NCI-H226 (cell line): ENCODE results near the gene CCDC116.
"Not testable (repeated sequence)": the region's sequence is repeated elsewhere in the genome, so short reads cannot be mapped to it uniquely, and the experiment has no call there.

Experiments used
- DNase-seq: peaks from one replicate; pipeline ENCODE4 v3.0.0-alpha.2; 2015

The CCDC116 gene

DNA sequence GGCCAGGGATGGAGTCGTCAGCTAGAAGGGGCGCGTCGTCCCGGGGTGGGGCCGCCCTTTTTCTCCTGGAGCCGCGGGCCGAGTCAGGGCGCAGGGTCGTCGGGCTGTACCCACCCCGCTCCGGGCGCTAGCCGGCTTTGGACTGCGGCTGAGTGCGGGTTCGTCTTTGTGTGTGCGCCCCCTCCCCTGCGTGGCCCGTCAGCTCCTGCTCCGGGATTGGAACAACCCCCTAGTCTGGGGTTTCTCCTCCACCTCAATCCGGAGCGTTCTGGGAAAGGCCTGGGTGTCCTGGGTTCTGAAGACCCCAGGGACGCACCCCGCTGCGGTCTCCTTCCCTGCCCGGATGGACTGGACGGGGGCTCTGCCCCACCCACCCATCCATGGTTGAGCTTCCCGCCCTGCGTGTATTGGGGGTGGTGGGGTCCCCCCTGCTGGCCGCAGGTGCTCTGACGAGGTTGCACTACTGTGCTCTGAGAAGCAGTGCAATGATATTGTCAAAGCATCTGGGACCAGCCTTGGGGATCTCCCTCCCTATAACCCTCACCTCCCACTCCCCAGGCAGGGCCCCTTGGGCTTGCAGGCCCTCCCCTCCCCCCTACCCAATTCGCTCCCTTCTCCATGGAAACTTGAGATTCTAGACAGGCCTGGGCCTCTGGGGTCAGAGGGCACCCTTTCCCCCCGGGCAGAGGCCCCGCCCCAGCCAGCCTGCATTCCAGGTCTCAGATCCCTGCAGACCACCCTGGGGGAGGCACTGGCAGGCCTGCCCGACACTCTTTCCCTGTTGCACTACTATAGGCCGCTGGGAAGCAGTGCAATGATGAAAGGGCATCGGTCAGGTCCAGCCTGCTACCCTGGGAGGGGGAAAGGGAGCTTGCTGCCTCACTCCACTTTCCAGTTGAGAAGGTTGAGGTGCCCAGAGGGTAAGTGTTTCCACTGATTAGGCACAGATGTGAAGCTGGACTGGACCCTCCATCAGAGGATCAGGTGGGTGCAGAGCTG, 20.3 kb downstream of the CCDC116 start:
- DNase-seq: no peak

DNA sequence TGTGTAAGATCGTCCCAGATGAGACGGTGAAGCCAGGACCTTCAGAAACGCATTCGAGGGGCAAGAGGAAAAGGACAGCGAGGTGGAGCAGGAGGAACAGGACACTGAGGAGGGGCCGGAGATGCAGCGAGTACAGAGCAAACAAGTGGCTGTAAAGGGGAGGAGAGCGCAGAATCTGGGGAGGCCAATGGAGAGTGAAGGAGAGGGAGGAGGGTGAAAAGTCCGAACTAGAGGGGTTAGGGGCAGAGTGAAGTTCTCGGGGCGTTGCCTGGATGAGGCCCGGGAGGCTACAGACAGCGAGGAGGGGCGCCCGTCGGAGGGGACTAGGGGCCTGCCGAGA, 24.4 kb downstream of the CCDC116 start:
- no peak for DNase-seq

- no peak for DNase-seq
Observed at GRCh38 chr22:21657360-21658032, 24.9 kb downstream of the CCDC116 start.

GRCh38 chr22:21659864-21660525, 27.4 kb downstream of the CCDC116 start:
- DNase-seq: no peak

DNA sequence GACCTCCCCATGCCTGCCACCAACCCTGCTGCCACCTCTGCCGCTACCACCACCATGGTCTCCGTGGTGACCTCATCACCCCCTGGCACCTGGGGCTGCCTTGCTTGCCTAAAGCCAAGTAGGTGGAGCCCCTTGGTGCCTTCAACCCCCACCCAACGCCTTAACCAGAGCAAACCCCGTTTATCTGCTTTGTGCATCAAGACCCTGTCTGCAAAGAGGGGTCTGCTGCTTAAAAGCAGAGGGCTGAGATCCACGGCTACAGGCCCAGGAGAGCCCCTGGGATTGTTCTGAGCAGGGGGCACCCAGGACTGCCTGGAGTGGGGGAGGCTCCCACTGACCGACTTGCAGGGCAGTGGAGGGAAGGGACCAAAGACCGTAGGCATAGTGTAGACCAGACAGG, 28.3 kb downstream of the CCDC116 start:
- DNase-seq: no peak

GRCh38 chr22:21661991-21662390, 29.4 kb downstream of the CCDC116 start:
- no peak for DNase-seq

DNA sequence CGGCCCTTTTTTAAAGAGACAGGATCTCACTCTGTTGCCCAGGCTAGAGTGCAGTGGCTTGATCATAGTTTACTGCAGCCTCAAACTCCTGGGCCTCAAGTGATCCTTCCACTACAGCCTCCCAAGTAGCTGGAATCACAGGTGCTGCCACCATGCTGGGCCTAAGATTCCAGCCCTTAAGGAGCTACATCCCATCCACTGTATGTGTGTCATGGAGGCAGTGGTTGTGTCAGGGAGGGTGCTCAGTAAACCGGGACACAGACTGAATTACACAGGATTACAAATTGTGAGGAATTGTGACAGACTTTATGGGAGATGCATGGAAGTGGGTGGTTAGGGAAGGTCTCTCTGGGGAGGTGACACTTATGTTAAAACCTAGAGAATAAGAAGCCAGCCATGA, 31.2 kb downstream of the CCDC116 start:
- DNase-seq: no peak

DNA sequence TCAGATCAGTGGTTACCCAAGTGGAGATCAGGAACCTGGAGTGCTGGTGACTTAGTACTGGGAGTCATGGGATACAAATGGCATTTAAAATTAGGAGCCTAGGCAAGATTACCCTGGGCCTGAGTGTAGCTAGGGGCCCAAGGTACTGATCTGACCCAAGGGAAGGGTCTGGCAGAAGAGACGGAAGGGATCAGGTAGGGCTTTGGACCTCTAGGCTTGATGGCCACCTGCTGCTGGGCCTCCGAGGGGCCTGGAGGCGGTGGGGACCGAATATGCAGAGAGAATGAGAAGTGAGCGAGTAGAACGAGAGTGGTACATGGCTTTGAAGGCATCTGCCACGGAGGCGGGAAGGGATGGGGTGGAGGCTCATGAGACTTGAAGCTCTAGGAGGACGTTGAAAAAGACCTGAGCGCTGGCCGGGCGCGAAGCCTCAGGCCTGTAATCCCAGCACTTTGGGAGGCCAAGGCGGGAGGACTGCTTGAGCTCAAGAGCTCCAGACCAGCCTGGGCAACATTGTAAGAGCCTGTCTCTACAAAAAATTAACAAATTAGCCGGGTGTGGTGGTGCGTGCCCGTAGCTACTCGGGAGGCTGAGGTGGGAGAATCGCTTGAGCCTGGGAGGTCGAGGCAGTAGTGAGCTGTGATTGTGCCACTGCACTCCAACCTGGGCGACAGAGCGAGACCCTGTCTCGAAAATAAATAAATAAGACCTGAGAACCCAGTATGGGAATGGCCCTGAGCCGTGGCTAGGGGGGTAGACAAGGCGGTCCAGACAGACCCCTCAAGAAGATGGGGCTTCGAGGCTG, 32.7 kb downstream of the CCDC116 start:
- no peak for DNase-seq

- no peak for DNase-seq
Observed at GRCh38 chr22:21666786-21667185, 34.2 kb downstream of the CCDC116 start.

DNA sequence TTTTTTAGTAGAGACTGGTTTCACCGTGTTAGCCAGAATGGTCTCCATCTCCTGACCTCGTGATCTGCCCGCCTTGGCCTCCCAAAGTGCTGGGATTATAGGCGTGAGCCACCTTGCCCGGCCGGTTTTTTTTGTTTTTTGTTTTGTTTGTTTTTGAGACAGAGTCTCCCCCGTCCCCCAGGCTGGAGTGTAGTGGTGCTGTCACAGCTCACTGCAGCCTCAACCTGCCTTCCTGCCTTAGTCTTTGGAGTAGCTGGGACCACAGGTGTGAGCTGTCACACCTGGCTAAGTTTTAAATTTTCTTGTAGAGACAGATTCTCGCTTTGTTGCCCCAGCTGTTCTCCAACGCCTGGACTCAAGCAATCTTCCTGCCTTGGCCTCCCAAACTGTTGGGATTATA, 36.5 kb downstream of the CCDC116 start:
- no peak for DNase-seq

GRCh38 chr22:21672107-21672629, 39.6 kb downstream of the CCDC116 start:
- no peak for DNase-seq

- DNase-seq: no peak
Observed at GRCh38 chr22:21673534-21674321, 41.2 kb downstream of the CCDC116 start.

DNA sequence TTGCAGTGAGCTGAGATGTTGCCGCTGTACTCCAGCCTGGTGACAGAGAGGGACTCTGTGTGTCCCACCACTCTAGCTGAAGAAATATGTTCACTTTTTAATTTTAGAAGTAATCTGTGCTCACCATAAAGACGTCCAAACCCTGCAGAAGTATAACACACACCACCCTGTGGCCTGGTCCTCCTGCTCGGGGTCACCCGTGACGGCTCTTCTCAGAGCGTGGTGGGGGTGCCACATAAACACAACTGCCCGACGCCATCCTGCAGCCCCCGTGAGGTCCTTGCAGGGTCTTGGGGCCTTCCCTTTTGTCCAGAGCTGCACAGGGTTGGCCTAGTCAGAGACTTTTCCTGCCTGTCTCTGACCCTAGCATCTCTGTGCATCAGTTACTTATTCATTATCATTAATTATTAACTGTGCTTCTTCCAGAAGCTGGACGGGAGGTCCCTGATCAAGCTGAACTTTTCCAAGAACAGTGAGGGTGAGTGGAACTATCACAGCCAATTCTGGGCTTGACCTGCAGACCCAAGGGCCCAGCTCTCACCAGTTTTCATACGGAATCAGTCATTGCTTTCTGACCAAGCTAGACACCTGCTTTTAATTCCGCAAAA, 42.2 kb downstream of the CCDC116 start:
- no peak for DNase-seq

DNA sequence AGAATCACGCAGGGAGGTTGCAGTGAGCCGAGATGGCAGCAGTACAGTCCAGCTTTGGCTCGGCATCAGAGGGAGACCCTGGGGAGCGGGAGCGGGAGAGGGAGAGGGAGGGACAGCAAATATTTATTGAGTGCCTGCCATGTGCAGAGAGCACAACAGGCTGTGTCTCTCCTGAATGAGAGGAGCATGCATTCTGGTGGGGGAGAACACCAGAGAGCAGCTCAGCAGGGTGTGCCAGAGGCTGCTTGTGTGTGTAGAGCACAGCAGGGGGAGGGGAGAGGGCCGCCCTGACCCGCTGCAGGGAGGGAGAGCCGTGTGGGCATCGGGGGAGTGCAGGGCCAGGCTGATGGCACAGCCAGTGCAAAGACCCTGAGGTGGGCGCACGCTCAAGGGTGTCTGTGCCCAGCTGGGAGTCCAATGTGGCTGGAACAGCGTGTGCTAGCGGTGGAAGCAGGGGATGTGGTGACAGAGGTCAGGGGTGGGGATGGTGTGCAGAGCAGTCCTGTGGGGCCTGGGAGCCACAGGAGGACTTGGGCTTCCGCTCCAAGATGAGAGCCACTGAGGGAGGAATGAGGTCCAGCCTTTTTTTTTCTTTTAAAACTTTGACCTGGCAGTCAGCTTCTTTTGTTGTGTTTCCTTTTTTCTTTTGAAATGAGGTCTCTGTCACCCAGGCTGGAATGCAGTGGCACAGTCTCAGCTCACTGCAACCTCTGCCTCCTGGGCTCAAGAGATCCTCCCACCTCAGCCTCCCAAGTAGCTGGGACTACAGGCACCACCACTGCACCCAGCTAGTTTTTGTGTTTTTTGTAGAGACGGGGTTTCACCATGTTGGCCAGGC, 45.3 kb downstream of the CCDC116 start:
- no peak for DNase-seq

DNA sequence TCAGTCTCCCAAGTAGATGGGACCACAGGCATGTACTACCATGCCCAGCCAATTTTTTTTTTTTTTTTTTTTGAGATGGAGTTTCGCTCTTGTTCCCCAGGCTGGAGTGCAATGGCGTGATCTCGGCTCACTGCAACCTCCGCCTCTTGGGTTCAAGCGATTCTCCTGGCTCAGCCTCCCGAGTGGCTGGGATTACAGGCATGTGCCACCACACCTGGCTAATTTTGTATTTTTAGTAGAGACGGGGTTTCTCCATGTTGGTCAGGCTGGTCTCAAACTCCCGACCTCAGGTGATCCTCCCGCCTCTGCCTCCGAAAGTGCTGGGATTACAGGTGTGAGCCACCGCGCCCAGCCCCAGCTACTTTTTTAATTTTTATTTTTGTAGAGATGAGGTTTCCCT, 46.3 kb downstream of the CCDC116 start:
- DNase-seq: not testable (repeated sequence)

GRCh38 chr22:21679383-21679782, 46.8 kb downstream of the CCDC116 start:
- DNase-seq: no peak

DNA sequence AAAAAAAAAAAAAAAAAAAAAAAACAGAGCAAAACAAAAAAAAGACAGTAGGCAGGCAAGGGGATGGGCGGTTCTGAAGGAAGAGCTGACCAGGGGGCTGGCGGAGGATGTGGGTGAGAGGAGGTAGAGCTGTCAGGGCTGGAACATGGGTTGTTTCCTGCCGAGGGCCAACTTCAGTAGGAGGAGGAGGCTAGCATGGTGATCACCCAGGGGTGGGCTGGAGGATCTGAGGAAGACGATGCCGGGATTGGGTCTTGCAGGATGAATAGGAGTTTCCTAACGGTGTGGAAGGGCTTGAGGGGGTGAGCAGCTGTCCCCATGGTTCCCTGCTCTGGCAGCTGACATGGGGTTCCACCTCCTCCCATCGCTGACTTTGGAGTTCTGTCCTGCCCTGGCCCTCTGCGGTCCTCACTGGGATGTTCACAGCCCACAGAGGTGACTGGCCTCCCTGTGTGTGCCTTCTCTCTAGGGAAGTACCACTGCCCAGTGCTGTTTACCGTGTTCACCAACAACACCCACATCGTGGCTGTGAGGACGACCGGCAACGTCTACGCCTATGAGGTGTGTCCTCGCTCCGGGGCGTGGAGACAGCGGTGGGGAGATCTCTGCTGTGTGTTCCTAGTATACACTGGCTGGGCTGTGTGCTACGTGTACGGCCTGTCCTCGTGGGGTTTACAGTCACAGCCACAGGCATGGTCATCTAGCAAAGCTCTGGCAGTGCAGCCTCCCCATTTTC, 48.4 kb downstream of the CCDC116 start:
- no peak for DNase-seq

GRCh38 chr22:21681566-21682370, 49.2 kb downstream of the CCDC116 start:
- DNase-seq: no peak
